HTERT RPE-1 (cell line): ENCODE measurements around the gene NT5C3A.
"Not testable (repeated sequence)": the region's sequence is repeated elsewhere in the genome, so short reads cannot be mapped to it uniquely, and the experiment has no call there.

Experiments
- in situ Hi-C: fragments of 300-500 bp; cut with MboI; formaldehyde crosslinking; loops from 4 replicates; pipeline ENCODE4 v1.14.3; 2020; ENCODE audit warnings: low sequenced_read_pairs

NT5C3A gene

DNA sequence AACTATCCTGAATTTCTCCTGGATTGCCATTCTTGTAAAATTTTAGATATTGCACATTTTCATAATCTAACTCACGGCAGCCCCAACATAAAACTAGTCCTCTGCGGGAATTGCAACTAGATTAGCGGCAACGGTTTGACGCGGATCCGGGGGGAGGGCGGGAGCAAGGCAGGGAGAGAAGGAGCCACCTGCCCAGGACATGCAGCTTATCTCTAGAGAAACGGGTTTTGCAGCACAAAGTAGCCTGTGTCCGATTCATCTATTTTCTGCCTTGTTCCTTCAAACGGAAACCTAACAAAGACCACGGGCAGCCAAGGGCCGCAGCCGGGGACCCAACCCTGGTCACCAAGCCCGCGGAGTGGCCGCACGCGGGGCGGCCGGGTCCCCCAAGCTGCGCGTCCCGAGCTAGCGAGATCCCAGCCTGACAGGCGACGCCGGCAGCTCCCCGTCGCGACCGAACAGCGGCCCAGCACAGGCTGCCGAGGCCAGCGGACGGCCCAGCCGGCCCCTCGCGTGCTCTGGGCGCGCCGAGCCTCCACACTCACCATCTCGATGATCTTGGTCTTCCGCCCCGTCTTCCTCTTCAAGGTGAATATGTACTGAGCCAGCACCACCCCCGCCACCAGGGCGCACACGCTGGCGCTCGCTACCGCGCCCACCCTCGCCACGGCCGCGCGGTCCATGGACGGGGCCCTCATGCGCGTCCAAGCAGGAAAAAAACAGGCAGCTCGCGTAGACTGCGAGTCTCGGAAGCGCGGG, at the start of gene NT5C3A:
NT5C3A (minus strand) TSS at position 754 of the 759 bp plus-strand sequence; CDS start at position 683, 71 bp downstream.
- in situ Hi-C loops, result no loop called here

DNA sequence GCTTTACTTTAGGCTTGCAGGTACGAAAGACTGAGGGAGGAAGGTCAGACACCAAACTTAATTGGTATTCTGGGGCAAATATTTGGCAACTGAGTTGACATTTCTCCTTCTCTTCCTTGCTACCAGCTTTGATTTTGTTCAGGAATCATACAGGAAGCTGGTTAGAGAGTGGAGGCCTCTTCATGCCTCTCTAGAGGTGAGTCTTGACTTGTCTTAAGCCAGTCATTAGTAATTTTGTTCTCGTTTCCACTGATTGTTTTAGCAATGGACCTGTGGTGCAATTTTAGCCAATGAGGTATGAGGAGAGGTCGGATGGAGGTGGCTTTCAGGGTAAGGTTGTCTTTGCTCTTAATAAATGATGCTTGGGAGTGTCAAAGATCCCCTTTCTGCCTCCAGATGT, 49.0 kb upstream of the NT5C3A start:
- in situ Hi-C loops, result no loop called here

GRCh38 chr7:33109758-33110238, 47.2 kb upstream of the NT5C3A start:
- in situ Hi-C loops, result no loop called here

DNA sequence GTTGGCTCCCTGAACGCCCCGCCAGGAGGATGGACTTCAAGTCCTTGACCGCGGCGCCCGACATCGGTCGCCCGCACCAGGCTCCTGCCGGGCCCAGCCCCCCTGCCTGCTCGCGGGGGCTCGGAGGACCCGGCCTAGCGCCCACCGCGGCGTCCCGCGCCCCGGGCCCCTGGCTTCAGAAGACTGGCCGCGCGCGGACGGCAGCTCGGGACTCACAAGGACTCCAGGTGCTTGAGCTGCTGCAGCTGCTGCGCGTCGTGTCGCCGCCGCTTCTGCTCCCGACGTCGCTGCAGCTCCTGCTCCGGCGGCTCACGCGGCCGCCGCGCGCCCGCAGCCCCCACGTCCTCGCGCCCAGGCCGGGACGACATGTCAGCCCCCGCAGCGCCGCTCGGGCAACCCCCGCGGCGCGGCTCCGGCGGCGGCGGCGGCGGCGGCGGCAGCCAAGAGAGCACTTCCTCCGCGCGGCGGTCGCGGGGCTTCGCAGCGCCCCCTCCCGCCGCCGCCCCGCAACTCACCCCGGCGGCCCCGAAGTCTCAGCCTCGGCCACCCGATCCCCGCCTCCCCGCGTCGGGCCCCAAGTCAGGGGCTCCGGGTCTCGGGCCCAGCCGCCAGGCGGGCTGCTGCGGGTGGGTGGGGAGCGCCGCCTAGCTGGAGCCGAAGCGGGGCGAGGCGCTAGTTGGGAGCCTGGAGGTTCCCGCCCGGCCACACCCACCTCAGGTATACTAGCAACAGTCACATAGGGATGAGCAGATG, 46.6 kb upstream of the NT5C3A start, which contains the start of gene RP9:
RP9 (minus strand) TSS at position 400 of the 753 bp plus-strand sequence; CDS start at position 368, 32 bp downstream.
- in situ Hi-C loops, result no loop called here

GRCh38 chr7:33108554-33109004, 46.0 kb upstream of the NT5C3A start:
- in situ Hi-C loops, result no loop called here

DNA sequence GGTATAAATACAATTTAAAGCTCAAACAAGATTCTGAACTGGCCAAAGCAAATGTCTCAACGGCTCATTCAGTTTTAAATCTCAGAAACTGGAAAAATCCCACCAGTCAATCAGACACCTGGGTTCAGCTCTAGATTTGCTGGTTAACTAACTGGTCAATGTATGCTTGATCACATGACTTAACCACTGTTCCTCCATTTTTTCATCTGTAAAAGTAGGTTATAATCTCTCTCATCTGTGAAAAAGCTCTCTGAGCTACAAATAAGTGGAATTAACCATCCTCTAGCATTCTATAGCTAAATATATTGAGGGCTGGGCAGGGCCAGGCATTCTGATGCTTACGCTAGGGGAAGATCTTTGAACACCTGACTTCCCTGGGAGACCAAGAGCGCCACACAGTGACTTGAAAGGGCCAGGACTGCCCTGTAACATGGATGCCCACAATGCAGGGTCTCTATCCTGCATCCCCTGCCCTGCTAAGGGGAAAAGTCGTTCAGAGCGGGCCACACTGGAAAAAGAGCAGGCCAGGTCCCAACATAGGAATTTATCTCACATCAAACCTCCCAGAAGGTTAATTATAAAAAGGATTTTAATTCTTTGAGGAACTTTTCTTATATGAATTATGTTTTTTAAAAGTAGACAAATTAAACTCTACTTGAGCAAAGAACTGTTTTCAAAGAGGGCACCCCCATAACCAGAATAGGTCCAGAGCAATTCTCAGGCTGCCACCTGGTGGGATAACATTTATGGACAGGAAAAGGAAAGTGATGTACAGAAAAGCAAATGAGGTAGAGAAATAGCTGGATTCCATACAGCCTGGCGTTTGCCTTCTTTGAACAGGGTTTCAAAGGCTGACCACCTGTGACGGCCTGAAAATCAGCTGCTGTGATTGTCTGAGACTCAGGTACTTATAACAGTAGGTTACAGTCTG, 44.8 kb upstream of the NT5C3A start:
- in situ Hi-C loops, result no loop called here

DNA sequence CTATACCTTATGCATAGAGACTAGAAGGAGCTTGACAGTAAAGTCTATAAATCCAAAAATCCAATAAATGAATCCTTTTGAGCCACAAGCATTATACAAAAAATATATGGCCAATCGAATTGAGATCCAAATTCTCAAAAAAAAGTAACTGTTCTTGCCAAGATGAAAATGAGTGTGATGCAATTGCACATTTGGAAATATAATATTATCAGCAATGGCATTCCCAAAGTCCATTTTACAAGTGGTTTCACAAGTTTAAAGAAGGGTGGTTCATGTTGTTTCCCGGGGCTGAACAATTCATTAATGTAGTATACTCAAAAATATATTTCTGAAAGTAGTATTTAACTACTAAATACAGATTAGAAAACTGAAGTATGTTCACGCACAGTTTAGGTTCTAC, 39.3 kb upstream of the NT5C3A start:
- in situ Hi-C loops, result no loop called here

DNA sequence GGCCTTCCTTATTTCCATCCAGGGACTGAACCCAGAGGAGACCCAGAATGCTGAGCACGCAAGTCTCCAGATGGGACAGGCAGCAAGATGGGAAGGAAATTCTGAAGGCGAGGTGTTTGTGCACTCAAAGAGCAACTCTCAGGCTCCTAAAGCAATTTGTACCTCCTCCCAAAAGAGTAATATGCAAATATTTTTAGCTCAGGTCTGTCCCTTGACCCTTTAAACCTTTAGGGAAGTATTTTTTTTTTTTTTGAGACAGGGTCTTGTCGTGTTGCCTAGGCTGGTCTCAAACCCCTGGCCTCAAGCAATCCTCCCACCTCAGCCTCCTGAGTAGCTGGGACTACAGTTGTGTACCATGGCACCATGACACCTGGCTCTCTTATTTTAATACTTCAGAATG, 38.2 kb upstream of the NT5C3A start:
- in situ Hi-C loops, result no loop called here

- in situ Hi-C loops, result no loop called here
These were observed 36.8 kb upstream of the NT5C3A start for GRCh38 chr7:33099154-33099940.

- in situ Hi-C loops, result not testable (repeated sequence)
These were observed 32.2 kb upstream of the NT5C3A start for GRCh38 chr7:33094745-33095275.

DNA sequence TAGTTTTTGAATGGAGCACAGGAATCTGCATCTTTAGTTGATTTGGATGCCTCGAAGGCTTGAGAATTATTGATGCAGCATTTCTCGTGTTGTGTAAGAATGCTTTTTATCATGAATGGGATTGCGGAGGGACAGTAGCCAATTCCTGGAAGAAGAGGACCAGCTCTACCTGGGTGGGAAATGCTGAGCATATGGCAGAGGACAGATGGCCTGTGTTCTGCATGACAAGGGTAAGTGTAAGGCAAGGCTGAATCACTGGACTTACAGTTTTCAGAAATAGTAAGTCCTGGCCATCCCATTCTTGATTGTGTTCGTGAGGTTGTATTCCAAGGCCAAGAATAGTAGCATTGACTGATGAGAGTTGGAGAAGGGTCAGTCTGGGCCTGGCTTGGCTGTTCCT, 30.7 kb upstream of the NT5C3A start:
- in situ Hi-C loops, result no loop called here

DNA sequence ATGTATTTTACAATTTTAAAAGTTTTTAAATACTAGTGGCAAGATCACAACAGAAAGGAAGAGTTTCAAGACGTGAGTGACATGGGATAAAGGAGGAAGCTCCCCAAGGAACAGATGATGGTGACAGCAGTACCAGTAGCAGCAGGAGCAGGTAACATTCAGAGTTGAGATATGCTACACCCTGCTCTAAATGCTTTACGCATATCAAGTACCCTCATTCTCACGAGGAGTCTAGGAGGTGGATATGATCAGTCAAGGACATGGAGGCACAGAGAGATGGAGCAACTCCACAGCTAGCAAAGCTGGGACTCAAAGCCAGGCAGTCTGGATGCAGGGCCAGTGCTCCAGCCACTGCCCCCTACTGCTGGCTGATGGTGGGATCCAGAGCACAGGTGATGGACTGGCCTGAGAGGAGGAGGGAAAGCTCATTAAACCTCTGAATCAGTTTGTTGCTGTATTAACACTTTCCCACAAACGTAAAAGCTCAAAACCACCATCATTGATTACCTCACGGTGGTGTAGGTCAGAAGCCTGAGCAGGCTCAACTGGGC, 29.1 kb upstream of the NT5C3A start:
- in situ Hi-C loops, result no loop called here

DNA sequence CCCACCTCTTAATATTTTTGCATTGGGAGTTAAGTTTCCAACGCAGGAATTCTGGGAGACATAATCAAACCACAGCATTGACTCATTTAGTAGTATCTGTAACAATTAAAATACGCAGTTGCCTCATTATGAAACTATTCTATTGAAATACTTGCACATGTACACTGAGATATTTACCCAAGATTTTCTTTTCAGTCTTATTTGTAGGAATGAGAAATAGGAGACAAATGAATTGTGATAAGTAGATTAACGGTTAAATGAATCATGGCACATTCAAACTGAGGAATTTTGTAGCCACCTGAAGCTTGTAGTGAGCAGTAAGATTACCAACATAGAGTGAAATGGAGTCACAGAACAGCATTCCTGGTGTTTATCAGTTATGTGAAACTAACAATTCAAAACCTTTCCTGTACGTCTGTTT, 28.5 kb upstream of the NT5C3A start:
- in situ Hi-C loops, result no loop called here

DNA sequence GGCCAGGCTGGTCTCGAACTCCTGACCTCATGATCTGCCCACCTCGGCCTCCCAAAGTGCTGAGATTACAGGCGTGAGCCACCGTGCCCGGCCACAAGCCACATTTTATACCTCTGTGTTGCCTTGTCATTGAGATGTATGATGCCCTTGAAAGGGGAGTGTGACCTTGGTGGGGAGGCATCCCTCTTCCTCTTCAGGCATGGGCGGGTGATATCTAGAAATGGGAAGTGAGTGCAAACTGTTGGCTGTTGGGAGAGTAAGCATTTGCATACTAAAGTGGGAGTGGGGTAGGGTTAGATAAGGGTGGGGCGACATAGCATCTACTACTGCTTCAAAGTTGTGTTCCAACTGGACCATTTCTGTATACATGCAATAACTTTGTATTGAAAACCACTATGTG, 26.6 kb upstream of the NT5C3A start:
- in situ Hi-C loops, result no loop called here

DNA sequence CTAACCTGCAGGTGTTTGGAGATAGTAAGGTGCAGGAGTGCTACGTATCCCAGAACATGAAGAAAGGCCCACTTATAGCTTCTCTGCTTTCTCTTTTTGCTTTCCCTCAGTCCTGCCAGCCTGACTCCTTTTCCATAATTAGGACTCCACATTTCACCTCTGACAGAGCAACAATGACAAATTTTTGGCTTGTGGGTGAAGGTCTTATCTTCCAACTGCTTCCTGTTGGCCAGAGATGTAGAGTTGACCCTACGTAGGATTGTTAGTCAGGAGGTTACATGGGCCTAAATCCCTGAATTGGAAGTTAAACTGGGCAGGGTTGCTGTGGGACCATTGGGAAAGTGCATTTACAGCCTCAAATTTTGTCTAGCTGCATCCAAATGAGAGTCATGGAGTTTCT, 25.3 kb upstream of the NT5C3A start:
- in situ Hi-C loops, result no loop called here

GRCh38 chr7:33087356-33087755, 24.8 kb upstream of the NT5C3A start:
- in situ Hi-C loops, result no loop called here

- in situ Hi-C loops, result no loop called here
These were observed 17.5 kb upstream of the NT5C3A start for GRCh38 chr7:33079763-33080690.

DNA sequence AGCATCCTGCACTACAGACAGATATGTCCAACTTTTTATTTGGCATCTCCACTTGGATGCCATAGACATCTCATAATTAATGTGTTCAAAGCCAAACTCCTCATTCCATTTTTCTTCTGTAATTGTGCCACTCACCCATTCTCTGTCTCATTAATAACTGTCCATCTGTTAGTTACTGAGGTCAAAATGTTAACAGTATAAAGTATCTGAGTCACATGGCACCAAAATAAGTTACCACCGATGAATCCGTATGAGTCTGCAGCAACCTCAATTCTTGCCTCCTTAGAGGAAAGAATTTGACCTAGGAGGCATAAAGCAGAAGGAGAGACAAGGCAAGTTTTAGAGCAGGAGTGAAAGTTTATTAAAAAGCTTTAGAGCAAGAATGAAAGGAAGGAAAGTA, 16.5 kb upstream of the NT5C3A start:
- in situ Hi-C loops, result no loop called here
